Stimulated activated CD4-positive, alpha-beta T cell treated with anti-CD3 and anti-CD28 coated beads, TNF-alpha, amount 100 ng/mL, for 1 hour (primary cell): ENCODE measurements around the gene CIDEC.
"Not testable (repeated sequence)": the region's sequence is repeated elsewhere in the genome, so short reads cannot be mapped to it uniquely, and the experiment has no call there.

Experiments used
- DNase-seq, 3 donors: peaks; one replicate each; pipeline ENCODE4 v3.0.0-alpha.2; 2020; ENCODE audit warnings: low read depth in 3 of 3, low spot score in 1 of 3

Gene CIDEC

GRCh38 chr3:9848860-9849259, 31.2 kb downstream of the CIDEC start:
- not testable (repeated sequence) for DNase-seq

- DNase-seq, result not testable (repeated sequence)
Measured at GRCh38 chr3:9847870-9848269, 32.2 kb downstream of the CIDEC start.

DNA sequence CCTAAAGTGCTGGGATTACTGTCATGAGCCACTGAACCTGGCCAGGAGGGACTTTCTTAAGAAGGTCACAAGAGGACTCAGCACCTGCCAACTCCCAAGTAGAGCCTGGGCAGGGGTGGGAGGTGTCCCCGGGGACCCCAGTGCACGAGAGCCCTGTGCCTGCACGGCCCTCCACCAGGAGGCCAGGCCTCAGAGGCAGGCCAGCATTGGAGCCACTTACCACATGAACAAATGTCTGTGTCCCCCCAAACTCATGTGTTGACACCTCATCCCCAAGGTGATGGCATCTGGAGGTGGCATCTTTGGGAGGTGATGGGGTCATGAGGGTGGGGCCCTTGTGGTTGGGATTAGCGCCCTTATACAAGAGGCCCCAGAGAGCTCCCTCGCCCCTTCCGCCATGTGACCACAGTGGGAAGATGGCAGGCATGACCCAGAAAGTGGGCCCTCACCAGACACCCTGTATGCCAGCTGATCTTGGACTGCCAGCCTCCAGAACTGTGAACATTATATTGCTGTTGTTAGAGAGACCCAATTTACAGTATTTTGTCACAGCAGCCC, 33.0 kb downstream of the CIDEC start:
- DNase-seq, result no peak

GRCh38 chr3:9846231-9846630, 33.8 kb downstream of the CIDEC start:
- DNase-seq, result no peak

- DNase-seq, result peak; percentile 88 to 98 (median 94)
Measured at GRCh38 chr3:9843715-9844438, 36.2 kb downstream of the CIDEC start, which contains the start of gene RPUSD3. Gene RPUSD3 (minus strand): TSS chr3:9844008. CDS start chr3:9843990, 18 bp downstream.

DNA sequence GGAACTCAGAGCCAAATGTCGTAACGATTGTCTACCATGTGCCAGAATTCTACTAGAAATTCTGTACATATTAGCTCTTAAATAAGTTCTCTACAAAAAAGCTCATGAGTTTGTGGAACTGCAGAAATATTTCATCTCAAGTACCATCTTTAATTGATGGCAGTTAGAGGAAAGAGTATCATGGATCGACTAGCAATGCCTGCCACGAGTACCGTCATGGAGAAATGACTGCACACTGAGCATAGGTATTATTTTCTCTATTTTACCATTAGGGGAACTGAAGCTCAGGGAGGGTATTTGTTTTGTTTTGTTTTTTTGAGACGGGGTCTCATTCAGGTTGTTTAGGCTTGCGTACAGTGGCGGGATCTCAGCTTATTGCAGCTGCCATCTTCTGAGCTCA, 39.0 kb downstream of the CIDEC start:
- DNase-seq, result no peak

- DNase-seq, result no peak
Measured at GRCh38 chr3:9838856-9839255, 41.2 kb downstream of the CIDEC start.

DNA sequence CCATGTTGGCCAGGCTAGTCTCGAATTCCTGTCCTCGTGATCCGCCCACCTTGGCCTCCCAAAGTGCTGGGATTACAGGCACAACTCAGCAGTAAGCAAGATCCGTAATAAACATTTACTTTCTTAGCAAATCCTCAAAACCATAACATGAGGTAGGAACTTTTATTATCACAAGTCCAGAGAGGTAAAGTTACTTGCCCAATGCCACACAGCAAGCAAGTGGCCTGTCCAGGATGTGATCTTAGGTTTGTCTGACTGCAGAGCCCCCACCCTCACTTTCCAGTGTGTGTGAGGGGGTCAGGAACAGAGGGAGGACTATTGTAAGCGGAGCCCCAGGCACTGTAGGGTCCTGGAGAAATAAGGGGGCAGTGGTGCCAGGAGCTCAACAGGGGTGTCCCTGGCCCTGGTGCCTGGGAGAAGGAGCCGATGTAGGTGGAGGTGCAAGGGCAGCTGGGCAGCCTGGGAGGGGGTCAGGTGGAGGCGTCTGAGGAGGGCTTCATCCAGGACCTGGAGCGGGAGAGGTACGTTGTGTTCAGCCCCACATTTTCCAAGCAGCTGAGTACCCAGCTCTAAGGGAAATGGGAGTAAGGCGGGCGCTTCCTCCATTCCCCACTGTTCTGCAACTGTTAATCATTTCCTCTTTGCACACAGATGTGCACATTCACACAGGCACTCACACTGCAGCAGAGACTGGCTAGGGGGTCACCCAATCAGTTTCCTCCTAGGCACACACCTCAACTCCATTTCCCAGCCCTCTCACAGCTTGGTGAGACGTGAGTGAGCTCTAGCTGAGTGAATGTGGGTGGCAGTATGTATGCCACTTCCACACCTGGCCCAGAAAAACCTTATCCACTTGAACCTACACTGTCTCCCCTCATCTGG, 42.1 kb downstream of the CIDEC start:
- no peak for DNase-seq

DNA sequence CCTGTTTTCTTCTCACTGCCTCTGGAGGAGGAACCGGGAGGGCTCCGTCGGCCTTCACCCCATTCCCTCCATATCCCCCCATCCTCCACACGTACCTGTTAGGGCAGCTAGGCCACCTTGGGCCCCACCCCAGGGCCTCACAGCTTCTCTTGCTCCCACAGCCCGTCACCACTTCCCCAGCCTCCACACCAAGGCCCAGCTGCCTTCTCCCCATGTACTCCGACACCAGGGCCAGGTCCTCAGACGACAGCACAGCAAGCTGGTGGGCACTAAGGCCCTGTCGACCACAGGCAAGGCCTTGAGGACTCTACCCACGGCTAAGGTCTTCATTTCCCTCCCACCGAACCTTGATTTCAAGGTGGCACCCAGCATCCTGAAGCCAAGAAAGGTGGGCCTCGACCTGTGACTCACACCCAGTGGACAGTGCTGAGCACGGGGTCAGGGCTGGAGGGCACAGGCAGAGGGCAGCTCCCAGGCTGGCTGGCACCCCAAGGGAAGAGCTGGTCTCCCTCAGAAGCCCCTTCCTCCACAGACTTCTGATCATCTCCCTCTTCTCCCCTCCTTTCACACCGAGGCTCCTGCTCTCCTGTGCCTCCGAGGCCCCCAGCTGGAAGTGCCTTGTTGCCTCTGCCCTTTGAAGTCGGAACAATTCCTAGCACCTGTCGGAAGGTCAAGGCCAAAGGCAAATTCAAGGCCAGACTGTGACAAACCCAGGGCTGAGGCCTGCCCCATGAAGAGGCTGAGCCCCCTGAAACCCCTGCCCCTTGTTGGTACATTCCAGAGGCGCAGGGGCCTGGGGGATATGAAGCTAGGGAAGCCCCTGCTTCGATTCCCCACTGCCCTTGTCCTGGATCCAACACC, 45.3 kb downstream of the CIDEC start:
- no peak for DNase-seq

GRCh38 chr3:9833078-9833477, 47.0 kb downstream of the CIDEC start:
- no peak for DNase-seq

- no peak for DNase-seq
Measured at GRCh38 chr3:9831253-9831652, 48.8 kb downstream of the CIDEC start.

- DNase-seq, result no peak
Measured at GRCh38 chr3:9828801-9829755, 51.0 kb downstream of the CIDEC start.

DNA sequence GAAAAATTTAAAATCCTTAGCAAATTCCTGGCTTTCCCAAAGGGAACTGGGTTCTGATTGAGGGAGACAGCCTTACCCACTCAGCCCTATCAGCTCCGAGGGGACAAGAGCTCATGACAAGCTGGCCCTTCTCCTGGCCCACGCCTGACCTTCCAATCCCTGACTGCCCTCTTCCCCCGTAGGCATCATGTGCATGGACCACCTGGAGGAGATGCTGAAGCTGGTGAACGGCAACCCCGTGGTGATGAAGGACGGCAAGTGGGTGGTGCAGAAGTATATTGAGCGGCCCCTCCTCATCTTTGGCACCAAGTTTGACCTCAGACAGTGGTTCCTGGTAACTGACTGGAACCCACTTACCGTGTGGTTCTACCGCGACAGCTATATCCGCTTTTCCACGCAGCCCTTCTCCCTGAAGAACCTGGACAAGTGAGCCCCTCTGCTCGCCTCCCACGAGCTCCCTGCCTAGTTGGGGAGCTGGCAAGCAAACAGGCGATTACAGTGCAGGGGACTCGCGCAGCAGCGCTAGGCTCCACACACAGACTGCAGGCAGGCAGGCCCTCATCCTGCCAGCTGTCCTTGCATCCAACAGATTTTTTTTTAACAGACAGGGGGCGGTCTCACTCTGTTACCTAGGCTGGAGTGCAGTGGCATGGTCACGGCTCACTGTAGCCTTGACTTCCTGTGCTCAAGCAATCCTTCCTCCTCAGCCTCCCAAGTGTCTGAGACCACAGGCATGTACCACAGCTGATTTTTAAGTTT, 53.1 kb downstream of the CIDEC start:
- no peak for DNase-seq

GRCh38 chr3:9825451-9826040, 54.5 kb downstream of the CIDEC start:
- no peak for DNase-seq

DNA sequence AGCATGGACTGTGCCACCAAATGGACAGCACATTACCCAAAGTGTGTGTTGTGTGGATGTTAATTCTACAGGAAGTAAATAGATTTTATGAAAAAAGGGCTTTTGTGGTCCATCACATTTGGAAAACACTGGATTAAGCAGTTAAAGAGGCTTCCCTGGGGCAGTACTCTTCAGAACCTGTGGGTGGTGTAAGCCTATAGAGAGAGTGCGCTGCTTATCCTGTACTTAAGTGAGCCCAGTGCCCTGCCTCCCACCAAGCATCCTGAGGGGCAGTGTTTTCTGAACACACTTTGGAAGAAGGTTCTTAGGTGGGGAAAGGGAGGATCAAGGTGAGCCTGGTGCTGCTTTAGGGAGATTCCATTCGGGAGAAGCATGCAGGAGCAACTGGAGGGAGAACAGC, 59.1 kb downstream of the CIDEC start:
- DNase-seq, result no peak

- DNase-seq, result no peak
Measured at GRCh38 chr3:9820543-9820942, 59.5 kb downstream of the CIDEC start.

GRCh38 chr3:9818666-9819335, 61.3 kb downstream of the CIDEC start:
- DNase-seq, result no peak

DNA sequence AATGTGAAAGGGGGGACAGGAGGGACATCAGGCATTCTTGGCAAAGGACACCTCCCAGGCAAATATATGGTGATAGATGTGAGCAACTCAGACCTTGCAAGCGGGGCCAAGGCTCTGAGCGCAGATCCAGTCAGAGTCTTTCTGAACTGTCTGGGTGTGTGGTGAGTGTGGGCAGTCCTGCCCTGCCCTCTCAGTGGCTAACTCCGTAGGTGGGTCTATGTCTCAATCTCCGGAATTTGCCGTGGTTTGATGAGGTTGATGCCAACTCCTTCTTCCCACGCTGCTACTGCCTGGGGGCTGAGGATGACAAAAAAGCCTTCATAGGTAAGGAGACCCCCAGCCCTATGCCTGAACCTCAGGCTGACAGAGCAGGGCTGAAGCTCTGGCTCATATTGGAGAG, 62.6 kb downstream of the CIDEC start:
- DNase-seq, result no peak
